G401.6 (cell line): ENCODE results near the gene ATXN10.

Source experiments
- FAIRE-seq: peaks from 2 replicates; lab custom pipeline; 2012; peaks lifted over from hg19 to GRCh38; lab: Jason Lieb, UNC

ATXN10 gene

DNA sequence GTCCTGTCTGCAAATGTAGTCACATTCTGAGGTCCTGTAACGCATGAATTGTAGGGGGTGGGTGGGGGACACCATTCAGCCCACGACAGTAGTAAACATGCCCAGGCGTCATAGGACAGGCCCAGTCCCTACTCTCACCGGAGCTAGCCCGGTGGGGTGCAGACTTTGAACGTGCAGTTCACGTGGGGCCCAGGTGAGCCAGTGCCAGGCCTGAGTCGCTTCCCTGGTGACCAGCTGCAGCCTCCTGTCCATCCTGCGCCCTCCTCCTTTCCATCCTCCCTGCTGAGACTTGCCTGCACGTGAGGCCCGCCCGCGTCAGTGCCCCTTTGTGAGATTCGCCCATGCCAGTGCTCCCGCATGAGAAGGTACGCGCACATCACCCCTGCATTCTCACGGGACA is 188.6 kb downstream of the ATXN10 start:
- FAIRE-seq: no peak

DNA sequence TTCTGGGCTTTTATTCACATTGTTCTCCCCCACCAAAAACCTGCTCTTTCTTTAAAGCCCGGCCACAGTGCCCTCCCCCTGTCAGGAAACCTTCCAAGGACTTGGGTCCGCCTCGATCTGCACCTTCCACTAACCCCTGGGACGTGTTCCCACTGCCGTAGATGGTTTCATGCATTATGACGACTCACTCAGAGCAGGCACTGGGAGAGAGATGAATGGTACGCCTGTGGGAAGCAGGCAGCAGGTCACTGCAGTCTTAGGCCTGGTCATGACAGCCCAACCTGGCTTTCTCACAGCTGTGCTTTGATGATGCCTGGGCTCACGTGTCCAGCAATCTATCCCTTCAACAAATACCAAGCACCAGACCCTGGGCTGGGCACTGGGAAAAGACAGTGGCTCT is 189.6 kb downstream of the ATXN10 start:
- FAIRE-seq: no peak

DNA sequence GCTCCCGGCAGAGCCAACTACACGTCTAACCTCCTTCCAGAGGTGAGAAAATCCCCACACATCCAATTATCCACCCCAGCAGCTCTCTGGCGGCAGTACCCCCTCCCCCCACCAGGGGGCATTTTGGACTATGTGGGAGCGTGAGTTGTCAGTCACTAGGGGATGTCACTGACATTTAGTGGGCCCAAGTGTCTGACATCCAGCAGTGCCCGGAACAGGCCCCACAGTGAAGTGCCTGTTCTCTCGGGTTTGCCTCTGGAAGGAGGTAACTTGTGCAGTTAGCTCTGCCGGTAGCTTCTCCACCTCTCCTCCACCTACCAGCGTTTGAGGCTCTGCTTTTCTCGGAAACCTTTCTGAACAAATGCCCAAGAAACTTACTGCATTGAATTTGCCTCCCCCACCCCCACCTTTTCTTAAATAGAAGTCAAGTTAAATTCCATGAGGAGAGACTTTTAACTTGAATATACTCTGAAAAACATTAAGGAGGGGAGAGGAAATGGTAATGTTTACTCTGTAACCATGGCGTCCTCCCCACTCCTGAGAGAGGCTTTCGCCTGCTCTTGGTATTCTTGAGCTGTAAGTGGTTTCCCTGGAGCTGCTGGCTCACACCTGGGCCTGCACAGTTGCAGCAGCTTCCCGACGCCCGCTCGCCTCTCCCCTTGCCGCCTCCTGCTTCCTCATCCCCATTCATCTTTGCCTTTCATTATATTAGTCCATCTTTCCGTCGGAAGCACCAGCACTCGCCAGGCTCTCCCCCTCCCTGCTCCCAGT is 192.5 kb downstream of the ATXN10 start:
- FAIRE-seq: no peak

DNA sequence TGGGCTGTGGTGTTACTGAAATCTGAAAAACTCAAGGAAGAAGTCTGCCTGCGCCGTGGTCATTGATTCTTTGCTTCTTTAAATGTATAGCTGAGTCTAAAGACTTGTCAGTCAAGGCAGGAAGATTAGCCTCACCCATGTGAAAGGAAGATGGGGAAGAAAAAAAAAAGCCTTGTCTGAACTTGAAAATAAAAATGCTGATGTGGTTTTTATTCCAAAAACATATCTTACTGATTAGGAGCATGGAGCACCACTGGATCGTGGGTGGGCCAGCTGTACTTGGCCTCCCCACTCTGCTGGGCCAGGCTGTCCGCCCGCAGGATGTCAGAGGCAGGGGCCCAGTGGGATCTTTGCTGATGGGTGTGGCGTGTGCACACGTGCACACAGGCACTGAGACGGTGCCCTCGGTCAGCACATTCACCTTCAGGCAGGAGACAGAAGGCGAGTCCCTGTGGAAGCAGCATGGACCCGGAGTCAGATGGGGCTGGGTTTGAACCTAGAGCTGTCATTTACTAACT is 193.4 kb downstream of the ATXN10 start:
- FAIRE-seq: no peak

DNA sequence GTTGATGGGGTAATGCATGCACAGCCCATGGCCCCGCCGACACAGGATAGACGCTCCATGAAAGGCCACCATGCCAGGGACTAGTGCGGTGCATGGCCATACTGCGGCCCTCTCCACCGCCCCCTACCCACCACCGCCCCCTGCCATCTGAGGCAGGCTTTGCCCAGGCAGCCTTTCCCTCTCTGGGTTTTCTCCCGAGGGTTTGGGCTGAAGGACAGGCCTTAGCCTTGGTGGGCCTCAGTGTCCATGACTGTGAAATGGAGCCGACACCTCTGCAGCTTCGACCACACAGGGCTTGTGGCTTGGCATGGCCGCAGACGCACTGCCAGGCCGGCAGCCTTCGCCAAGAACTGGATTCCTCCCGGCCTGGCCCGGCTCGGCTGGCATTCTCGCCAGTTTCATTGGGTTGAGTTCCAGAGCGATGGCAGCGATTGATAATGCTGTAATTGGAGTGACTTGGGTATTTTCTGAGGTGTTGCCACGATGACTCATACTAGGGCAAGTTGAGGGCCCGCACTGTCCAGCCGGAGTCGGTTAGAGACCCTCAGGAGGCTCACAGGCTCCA is 194.0 kb downstream of the ATXN10 start:
- no peak for FAIRE-seq

DNA sequence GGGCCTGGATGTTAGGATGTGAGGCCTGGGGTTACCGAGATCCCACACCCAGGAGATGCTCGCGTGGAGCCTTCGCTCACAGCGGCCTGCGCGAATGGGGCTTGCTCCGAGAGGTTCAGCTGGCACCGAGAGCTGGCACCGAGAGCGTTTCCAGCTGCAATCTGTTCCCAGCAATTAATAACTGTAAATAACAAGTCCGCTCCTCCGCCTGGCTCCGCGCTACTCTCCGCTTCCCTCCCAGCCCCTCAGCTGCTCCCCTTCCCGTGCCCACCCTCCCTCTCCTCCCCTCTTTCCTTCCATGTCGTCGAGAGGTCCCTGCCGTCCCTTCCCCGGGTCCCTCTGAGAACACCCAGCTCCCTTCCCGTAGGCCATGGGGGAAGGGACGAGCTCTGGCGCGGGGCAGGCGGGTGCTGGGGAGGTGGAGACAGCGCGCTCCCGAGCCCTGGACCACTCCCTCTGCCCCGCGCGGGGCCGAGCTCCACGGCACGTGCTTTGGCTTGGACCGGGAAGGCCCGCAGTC is 194.6 kb downstream of the ATXN10 start:
- FAIRE-seq: no peak

DNA sequence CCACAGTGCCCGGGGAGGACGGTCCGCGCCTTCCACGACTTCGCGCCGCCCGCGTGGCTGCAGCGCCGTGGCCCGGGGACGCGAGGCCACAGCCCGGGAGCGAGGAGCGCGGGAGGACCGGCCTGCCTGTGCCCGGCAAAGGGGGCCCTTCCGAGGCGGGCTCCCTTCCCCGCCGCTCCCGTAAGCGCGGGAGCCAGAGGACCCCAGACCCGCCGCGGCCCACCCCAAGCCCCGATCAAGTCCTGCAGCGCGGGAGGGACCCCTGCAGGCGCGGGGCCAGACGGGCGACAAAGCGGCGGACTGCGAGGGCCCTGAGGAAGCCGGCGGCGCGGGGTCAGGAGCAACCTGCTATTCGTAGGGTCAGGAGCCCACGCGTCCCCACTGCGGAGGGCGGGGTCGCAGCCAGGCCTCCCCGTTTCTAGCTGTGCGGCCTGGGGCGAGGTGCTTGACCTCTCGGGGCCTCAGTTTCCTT is 195.0 kb downstream of the ATXN10 start:
- FAIRE-seq: no peak

DNA sequence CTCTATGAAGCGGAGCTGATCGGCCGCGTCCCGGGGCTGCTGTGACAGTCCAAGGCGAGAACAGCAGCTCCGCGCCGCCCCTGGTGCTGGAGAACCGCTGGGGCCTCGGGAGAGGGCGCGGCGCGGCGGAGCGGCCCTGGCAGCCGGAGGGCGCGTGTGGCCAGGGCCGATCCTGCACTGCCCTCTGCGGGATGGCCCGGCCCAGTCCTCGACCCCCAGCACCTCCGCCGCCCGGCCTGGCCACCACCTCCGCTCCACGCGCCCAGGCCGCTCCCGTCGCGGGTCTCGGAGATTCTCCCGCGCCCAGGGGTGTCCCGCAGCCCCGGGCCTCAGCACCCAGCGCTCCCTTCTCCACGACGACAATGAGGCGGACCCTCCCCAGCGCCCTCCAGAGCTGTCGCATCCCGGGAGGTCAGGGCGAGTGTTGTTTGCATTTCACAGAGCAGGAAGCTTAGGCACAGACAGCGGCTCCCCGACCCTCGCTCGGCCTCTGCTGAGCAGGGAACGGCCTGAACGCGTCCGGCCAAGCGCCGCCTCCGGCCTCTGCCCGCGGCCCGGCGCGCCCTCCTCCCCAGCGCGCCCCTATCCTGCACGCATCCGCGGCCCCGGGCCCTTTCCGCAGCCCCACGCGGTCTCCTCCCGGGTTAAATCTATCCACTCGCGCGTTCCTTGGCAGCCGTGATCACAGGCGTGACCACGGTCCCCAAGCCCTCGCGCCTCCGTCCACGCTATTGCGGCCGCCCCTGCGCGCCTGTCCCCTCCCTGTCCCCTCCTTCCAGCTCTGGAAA is 195.7 kb downstream of the ATXN10 start:
- FAIRE-seq: no peak

DNA sequence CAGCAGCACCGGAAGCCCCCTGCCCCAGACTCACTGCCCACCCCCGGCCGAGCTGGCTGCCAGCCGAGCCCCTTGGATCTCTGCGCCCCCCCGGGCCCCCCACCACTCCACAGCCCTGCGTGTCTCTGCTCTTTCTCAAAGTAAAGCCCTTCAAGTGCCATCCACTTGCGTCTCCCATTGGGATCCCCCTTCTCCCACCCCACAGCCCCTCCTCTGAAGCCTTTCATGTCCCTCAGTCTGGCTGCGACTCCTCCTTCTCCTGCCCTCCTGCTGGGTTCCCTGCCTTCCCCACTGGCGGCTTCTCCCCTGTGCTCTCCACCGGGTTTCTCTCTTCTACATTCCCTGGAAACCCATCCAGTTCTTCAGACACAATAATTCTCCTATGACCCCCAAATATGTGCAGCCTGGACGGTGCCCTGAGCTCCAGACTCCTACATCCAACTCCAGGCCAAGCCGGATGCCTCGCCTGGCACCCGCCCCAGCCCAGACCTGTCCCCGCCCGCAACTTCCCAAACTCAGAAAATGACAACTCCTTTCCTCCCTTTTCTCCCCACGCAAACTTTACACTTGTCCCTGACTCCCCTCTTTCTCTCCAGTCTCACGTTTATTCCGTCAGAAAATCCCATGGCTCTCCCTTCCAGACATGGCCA is 196.4 kb downstream of the ATXN10 start:
- FAIRE-seq: no peak

DNA sequence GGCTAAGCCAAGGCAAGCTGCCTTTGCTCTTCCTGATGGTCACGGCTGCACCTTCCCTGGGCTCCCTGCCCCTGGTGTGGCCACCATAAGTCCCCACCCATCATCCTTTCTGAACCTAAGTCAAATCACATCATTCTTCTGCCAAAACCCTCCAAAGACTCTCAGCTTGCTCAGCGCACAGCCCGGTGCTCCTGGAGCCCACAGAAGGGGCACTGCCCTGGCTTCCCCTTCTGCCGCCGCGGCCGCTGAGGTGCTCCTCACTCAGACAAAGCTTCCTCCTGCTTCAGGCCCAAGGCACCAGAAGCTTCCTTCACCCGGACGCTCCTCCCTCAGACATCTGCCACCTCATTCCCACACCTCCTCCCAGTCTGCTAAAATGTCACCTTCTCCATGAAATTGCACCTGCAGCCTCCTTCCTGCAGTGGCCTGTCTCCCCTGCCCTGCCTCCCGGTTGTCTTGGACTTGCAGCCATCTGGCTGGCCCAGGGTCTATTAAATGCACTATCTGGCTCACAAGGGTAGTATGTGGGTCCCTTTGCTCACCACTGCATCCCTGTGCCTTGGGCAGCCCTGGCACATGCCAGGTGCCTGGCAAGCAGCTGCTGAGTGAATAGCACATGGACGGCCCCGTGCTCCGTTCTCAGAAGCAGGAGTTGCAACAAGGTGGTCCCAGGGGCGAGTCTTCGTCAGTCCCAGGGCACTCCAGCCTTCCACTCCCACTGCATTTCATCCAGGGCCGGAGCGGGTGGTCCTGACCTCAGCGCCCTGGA is 197.1 kb downstream of the ATXN10 start:
- FAIRE-seq: no peak

DNA sequence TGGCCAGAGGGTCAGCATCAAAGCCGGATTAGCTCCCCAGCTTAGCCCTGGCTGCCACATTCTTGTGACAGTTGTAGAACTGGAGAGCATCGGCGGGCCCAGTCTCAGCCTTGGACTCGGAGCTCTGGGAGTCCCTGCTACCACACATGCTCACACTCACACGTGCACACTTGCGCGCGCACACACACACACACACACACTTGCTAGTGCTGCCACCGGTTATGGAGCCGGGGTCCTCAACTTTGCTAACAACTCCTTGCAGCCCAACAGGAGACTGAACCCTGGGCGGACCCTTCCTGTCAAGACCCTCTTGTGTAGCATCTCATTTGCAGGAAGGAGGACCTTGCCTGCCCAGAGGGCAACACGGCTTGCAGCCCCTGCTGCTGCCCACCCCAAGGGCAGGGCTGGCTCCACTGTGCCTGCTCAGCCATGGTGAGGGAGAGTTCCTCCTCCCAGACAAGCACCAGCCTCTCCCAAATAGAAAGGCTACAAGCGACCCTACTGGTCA is 197.8 kb downstream of the ATXN10 start:
- FAIRE-seq: no peak

DNA sequence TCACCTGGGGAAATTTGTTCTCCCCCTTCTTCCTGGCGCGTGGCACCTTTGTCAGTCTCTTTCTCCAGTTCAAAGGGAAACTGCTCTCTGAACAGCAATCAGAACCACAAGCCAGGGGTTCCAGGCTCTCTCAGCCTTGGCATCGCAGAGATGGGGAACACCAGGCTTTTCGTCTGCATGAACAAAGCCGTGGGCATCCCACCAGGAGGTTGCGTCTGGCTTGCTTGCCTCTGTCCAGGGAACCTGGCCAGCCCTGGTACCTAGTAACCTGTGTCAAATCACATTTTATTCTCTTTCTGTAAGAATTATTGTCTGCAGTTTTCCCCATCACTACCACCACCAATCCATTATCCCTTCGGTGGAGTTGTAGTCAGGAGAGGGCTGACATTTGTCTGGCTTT is 198.4 kb downstream of the ATXN10 start:
- no peak for FAIRE-seq

DNA sequence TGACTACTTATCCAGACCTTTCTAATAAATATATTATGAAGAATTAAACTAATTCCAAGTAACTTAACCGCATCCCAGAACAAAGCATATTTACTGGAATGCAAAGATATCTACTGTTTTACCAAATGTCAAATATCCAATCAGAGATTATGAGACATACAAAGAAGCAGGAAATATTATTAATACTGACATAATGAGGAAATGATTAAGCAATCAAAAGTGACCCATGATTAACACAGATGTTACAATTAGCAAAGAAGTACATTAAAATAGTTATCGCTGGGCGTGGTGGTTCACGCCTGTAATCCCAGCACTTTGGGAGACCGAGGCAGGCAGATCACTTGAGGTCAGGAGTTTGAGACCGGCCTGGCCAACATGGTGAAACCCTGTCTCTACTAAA is 200.1 kb downstream of the ATXN10 start:
- FAIRE-seq: no peak

DNA sequence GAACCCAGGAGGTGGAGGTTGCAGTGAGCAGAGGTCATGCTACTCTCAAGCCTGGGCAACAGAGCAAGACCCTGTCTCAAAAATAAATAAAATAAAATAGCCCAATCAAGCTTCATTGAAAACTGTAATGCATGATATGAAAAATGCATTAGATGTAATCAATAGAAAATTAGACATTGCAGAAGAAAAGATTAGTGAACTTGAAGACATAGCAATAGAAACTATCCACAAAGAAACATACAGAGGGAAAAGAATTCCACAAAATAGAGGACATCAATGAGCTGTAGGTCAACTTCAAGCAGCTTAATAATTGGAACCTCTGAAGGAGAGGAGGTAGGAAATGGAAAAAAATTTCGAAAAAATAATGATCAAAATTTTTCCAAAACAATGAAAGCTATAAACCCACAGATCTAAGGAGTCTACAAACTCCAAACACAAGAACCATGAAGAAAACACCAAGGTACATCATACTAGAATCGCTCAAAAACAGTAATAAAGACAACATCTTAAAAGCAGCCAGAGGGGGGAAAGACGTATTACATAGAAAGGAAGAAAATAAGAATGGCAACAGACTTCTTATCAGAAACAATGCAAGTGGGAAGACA is 201.1 kb downstream of the ATXN10 start:
- FAIRE-seq: no peak

DNA sequence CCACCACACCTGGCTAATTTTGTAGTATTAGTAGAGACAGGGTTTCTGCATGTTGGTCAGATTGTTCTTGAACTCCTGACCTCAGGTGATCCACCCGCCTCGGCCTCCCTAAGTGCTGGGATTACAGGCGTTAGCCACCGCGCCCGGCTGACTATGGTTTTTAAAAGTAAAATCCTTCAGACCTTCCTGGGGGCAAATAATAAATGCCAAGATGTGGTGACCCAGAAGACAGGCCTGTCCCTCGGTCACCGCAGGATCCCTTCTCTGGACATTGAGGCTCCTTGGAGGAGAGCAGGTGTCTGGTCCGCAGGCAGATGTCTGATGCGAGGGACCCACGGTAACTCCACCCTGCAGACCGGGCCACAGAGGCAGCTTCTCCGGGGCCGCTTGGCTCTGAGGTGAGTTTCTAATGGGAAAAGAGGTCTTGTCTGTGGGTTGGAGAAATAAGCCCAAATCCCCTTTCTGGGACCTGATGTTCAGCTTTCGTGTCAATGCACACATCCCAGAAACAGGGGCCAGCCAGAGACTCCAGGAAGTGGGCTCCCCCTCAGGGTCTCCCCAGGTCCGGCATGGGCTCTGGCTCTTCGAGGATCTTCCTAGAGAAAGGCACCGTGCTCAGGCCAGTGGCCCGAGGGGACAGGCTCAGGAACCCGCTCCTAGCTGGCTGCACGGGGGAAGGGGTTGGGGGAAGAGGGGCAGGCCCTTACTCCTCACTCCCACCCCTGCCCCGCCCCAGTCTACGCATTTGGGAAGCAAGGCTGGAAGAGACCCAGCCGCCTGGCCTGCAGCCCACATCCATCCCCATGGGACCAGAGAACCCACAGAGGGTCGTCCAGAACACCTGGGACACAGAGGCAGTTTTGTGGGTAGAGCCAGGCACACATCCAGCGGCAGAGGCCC is 204.8 kb downstream of the ATXN10 start:
- no peak for FAIRE-seq

DNA sequence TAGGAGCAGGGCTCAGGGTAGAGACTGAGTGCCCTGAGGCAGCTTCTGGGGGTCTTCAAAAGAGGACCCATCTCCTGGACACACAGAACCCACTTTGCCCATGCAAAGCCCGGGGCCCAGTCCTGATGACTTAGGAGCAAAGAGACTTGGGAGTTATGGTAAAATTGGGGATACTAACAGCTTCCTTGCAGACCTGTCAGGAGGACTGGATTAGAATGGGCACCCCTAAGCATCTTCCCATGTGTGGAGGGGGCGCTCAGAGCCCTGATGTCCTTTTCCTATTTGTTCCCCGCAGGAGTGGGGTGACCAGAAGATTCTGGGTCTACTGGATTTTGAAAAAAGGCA is 205.4 kb downstream of the ATXN10 start:
- no peak for FAIRE-seq

DNA sequence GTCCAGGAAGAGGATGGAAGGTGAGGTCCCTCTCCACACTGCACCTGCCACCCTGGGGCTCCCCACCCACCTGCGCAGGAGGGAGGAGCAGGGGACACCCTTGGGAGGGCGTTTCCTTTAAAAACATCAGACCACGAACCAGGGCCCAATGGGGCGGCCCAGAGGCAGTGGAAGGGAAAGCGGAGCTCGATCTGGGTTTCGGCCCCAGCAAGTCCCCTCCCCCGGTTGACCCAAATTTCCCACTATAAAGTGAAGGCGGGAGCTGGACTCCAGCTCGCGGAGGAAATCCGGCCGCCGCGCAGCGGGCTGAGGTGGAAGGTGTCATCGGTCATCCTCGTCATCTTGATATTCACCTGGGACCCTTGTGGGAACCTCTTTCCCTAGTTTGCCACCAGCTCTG is 206.0 kb downstream of the ATXN10 start:
- no peak for FAIRE-seq

DNA sequence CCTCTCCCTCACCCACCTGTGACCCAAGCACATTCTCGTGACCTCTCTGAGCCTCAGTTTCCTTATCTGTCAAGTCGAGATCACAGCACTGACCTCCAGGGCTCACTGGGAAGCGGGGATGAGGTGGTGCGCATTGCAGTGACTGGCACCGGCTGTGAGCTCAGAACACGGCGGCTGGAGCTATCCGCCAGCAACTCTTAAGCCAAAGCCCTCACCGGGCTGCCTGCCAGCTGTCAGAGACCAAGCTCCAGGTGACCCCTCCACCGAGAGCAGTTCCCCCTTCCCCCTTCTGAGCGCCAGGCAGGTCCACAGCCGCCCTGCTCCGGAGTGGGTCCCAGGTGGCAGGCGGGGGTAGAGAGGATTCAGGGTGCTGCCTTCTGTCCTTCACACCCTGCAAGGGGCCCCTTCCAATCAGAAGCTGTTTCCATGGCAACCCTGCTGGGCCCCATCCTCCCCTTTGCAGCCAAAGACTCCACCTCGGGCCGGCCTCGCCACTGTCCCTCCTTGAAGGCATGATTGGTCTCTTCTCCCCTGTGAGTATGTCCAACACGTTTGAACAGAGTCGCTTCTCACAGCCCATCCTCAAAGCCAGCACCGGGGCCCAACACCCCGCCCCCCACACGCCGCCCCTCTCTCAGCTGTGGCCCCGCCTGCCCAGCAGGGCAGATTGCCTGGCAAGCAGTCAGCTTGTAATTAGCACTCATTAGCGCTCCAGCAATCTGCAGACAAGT is 206.6 kb downstream of the ATXN10 start:
- no peak for FAIRE-seq

DNA sequence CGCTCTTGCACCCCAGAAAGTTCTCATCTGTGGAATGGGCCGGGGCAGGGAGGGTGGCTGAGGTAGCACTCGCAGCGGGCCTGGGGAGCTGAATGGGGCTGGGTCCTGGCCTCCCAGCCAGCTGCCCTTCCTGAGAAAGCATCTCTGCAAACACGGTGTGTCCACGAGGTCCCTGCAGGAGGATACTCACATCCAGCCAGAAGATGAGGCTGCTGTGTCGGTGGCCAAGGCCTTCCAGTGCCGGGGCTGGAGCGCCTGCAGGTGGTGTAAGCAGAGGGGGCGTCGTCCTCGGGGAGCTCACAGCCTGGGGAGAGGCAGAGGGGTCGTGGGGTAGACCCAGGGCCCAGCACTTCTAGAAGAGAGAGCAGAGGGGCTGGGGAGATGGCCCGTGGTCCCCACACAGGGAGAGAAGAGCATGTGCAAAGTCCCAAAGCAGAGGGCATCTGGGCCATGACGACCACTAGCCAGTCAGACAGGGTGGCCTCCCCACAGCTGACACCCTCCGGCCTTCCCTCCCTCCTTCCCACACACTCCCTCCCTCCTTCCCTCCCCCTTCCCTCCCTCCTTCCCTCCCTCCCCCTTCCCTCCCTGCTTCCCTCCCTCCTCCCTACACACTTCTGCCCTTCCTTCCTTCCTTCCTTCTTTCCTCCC is 207.4 kb downstream of the ATXN10 start:
- no peak for FAIRE-seq
